H1 (cell line): ENCODE measurements around the gene KDR. TPM values are rescaled to one million over a fixed set of nuclear protein-coding genes. Genes with fewer than 3 reads are reported as not detected.

ENCODE experiments used
- CTCF ChIA-PET: fragments of 300-600 bp; sonication (Branson Sonifier 250); formaldehyde crosslinking; loops from one replicate; lab custom pipeline; 2021; ENCODE audit not compliant: partially characterized antibody; lab: Charles Lee
- POLR2A ChIA-PET: fragments of 300-600 bp; sonication (Branson Sonifier 250); formaldehyde crosslinking; loops from one replicate; lab custom pipeline; 2021; ENCODE audit warnings: inconsistent platforms; ENCODE audit not compliant: partially characterized antibody; lab: Charles Lee
- DNase-seq, 2 experiments: peaks; one replicate each; pipeline versions ENCODE4 v3.0.0 to v3.0.0-alpha.2; 2010 to 2022; ENCODE audit warnings: low spot score in 2 of 2, low read depth in 1 of 2, mixed read lengths in 1 of 2
- FAIRE-seq: peaks from 2 replicates; lab custom pipeline; 2011; peaks lifted over from hg19 to GRCh38; lab: Jason Lieb, UNC
- H2AFZ ChIP-seq: 2 replicates; pipeline ENCODE4 v1.8.1; 2012; ENCODE audit warnings: low read length, inconsistent platforms
- H2AK5ac ChIP-seq: 2 replicates; pipeline ENCODE4 v1.6.1; 2013; ENCODE audit warnings: low read depth, low read length
- H2BK120ac ChIP-seq: replicated peaks from 2 replicates; pipeline ENCODE3; 2013; ENCODE audit warnings: low read depth, low read length, inconsistent platforms
- H2BK12ac ChIP-seq: 2 replicates; pipeline ENCODE4 v1.6.1; 2013; ENCODE audit warnings: low read depth, low read length
- H2BK15ac ChIP-seq: 2 replicates; pipeline ENCODE4 v1.6.1; 2013; ENCODE audit warnings: low read length
- H2BK20ac ChIP-seq: 2 replicates; pipeline ENCODE4 v1.6.1; 2013; ENCODE audit warnings: low read length
- H2BK5ac ChIP-seq: 2 replicates; pipeline ENCODE4 v1.6.1; 2013; ENCODE audit warnings: low read depth, low read length
- H3K14ac ChIP-seq: 2 replicates; pipeline ENCODE4 v1.6.1; 2013; ENCODE audit warnings: inconsistent platforms; ENCODE audit not compliant: insufficient read length
- H3K18ac ChIP-seq: 2 replicates; pipeline ENCODE4 v1.6.1; 2013; ENCODE audit warnings: low read length; ENCODE audit errors: extremely low read depth
- H3K23ac ChIP-seq: 2 replicates; pipeline ENCODE4 v1.6.1; 2013; ENCODE audit warnings: inconsistent platforms; ENCODE audit not compliant: insufficient read length
- H3K23me2 ChIP-seq: 2 replicates; pipeline ENCODE4 v1.6.1; 2013; ENCODE audit warnings: low read depth, low read length
- H3K27ac ChIP-seq: 2 replicates; pipeline ENCODE4 v1.6.1; 2011; ENCODE audit warnings: low read depth, low read length, inconsistent platforms
- H3K27me3 ChIP-seq, 4 experiments: replicated peaks in 1 of 4; 1 replicate in 1 of 4; 2 replicates in 3 of 4; pipeline versions ENCODE4 v1.6.1 to v1.8.1; 2011 to 2013; ENCODE audit warnings: low read length in 3 of 4, mild to moderate bottlenecking in 3 of 4, inconsistent platforms in 2 of 4, mixed read lengths in 2 of 4, moderate library complexity in 1 of 4; ENCODE audit not compliant: control insufficient read depth in 3 of 4, insufficient read depth in 3 of 4; ENCODE audit errors: extremely low read depth in 1 of 4
- H3K36me3 ChIP-seq, 4 experiments: 2 replicates each; pipeline versions ENCODE4 v1.6.1 to v1.8.1; 2011 to 2013; ENCODE audit warnings: mild to moderate bottlenecking in 4 of 4, low read length in 3 of 4, moderate library complexity in 2 of 4, control low read depth in 1 of 4, inconsistent platforms in 1 of 4; ENCODE audit not compliant: insufficient read depth in 4 of 4, control insufficient read depth in 2 of 4
- H3K4ac ChIP-seq: replicated peaks from 2 replicates; pipeline ENCODE3; 2013; ENCODE audit warnings: low read length, low read depth, mixed read lengths, inconsistent platforms; ENCODE audit not compliant: insufficient read length
- H3K4me1 ChIP-seq, 4 experiments: replicated peaks in 1 of 4; 1 replicate in 1 of 4; 2 replicates in 3 of 4; pipeline versions ENCODE4 v1.6.1 to v1.8.1; 2011 to 2013; ENCODE audit warnings: low read length in 3 of 4, inconsistent platforms in 2 of 4, mixed read lengths in 1 of 4; ENCODE audit not compliant: insufficient read depth in 4 of 4, control insufficient read depth in 3 of 4
- H3K4me2 ChIP-seq, 2 experiments: 2 replicates each; pipeline versions ENCODE4 v1.6.1 to v1.8.1; 2011 to 2013; ENCODE audit warnings: low read depth in 2 of 2, low read length in 2 of 2, control low read depth in 1 of 2, inconsistent platforms in 1 of 2, mild to moderate bottlenecking in 1 of 2; ENCODE audit not compliant: insufficient read depth in 1 of 2
- H3K4me3 ChIP-seq, 4 experiments: fragments of 200-600, 300-600 bp in 1 of 4; sonication (generic), shearing (Covaris generic), sonication (Bioruptor Twin) in 1 of 4; 2 replicates each; pipeline versions ENCODE4 v1.5.1 to v1.8.1; 2011 to 2016; ENCODE audit warnings: low read length in 4 of 4, low read depth in 3 of 4, control low read depth in 2 of 4, inconsistent platforms in 2 of 4, mild to moderate bottlenecking in 2 of 4, mixed read lengths in 1 of 4, moderate library complexity in 1 of 4; ENCODE audit not compliant: insufficient read depth in 2 of 4; ENCODE audit errors: extremely low read depth in 1 of 4
- H3K56ac ChIP-seq: replicated peaks from 2 replicates; pipeline ENCODE3; 2013; ENCODE audit warnings: low read depth, mild to moderate bottlenecking, mixed read lengths, low read length, inconsistent platforms; ENCODE audit not compliant: insufficient read length
- H3K79me1 ChIP-seq: 2 replicates; pipeline ENCODE4 v1.6.1; 2013; ENCODE audit warnings: low read depth, low read length, control low read depth
- H3K79me2 ChIP-seq, 2 experiments: 2 replicates each; pipeline versions ENCODE4 v1.6.1 to v1.8.1; 2012 to 2013; ENCODE audit warnings: low read length in 2 of 2, mild to moderate bottlenecking in 2 of 2, inconsistent platforms in 1 of 2; ENCODE audit not compliant: insufficient read depth in 2 of 2, control insufficient read depth in 1 of 2
- H3K9ac ChIP-seq, 4 experiments: replicated peaks in 1 of 4; 1 replicate in 1 of 4; 2 replicates in 3 of 4; pipeline versions ENCODE4 v1.6.1 to v1.8.1; 2011 to 2013; ENCODE audit warnings: low read depth in 3 of 4, low read length in 3 of 4, control low read depth in 2 of 4, mild to moderate bottlenecking in 2 of 4, moderate library complexity in 2 of 4, inconsistent platforms in 1 of 4; ENCODE audit errors: extremely low read depth in 1 of 4
- H3K9me3 ChIP-seq, 2 experiments: 2 replicates each; pipeline versions ENCODE4 v1.6.1 to v1.8.1; 2012 to 2013; ENCODE audit warnings: mild to moderate bottlenecking in 2 of 2, moderate library complexity in 2 of 2, control low read depth in 1 of 2, inconsistent platforms in 1 of 2, low read depth in 1 of 2, low read length in 1 of 2, mixed read lengths in 1 of 2; ENCODE audit not compliant: insufficient read depth in 2 of 2
- H4K20me1 ChIP-seq, 2 experiments: replicated peaks in 1 of 2; 2 replicates each; pipeline versions ENCODE3 to v1.8.1; 2011 to 2013; ENCODE audit warnings: inconsistent platforms in 2 of 2, low read length in 2 of 2, mild to moderate bottlenecking in 1 of 2; ENCODE audit not compliant: insufficient read depth in 2 of 2, control insufficient read depth in 1 of 2
- H4K5ac ChIP-seq: 2 replicates; pipeline ENCODE4 v1.6.1; 2013; ENCODE audit warnings: low read length, low read depth, mixed read lengths, inconsistent platforms; ENCODE audit not compliant: insufficient read length
- H4K8ac ChIP-seq: 2 replicates; pipeline ENCODE4 v1.8.0; 2013; ENCODE audit warnings: mild to moderate bottlenecking, moderate library complexity, low read length, inconsistent platforms; ENCODE audit not compliant: insufficient read depth; ENCODE audit errors: extremely low read depth
- H4K91ac ChIP-seq: replicated peaks from 2 replicates; pipeline ENCODE3; 2013; ENCODE audit warnings: low read length, mixed read lengths, inconsistent platforms; ENCODE audit not compliant: insufficient read length
- ASH2L ChIP-seq: fragments of 200-600, 300-600 bp; sonication (generic); IDR thresholded peaks from one replicate; pipeline ENCODE4 v1.7.1; 2017; ENCODE audit warnings: low read length
- CHD2 ChIP-seq: IDR thresholded peaks from 2 replicates; pipeline ENCODE4 v1.6.1; 2012; ENCODE audit warnings: low read length, improper control_type of control experiment
- E2F6 ChIP-seq: IDR thresholded peaks from 2 replicates; pipeline ENCODE4 v1.6.1; 2012; ENCODE audit warnings: inconsistent platforms
- EP300 ChIP-seq, 2 experiments: IDR thresholded peaks; 1 replicate in 1 of 2; 2 replicates in 1 of 2; pipeline ENCODE4 v1.6.1; 2011 to 2012; ENCODE audit warnings: low read depth in 2 of 2, low read length in 2 of 2, mild to moderate bottlenecking in 2 of 2, borderline replicate concordance in 1 of 2, inconsistent platforms in 1 of 2, moderate library complexity in 1 of 2
- FOSL1 ChIP-seq: IDR thresholded peaks from 2 replicates; pipeline ENCODE4 v1.6.1; 2011; ENCODE audit warnings: mild to moderate bottlenecking, low read depth, low read length, moderate library complexity; ENCODE audit not compliant: insufficient read depth
- HDAC6 ChIP-seq: IDR thresholded peaks from one replicate; pipeline ENCODE4 v1.7.1; 2012; ENCODE audit warnings: low read depth, mild to moderate bottlenecking, inconsistent platforms, low read length, moderate library complexity
- KDM4A ChIP-seq: IDR thresholded peaks from one replicate; pipeline ENCODE4 v1.7.1; 2012; ENCODE audit warnings: low read depth, mild to moderate bottlenecking, moderate library complexity, low read length, inconsistent platforms; ENCODE audit not compliant: severe bottlenecking
- NRF1 ChIP-seq: IDR thresholded peaks from 2 replicates; pipeline ENCODE4 v1.6.1; 2011; ENCODE audit warnings: mild to moderate bottlenecking, low read depth, low read length, improper control_type of control experiment
- POU5F1 ChIP-seq: IDR thresholded peaks from 2 replicates; pipeline ENCODE4 v1.6.1; 2011; ENCODE audit warnings: low read depth, mild to moderate bottlenecking, low read length, moderate library complexity
- RFX5 ChIP-seq: IDR thresholded peaks from 2 replicates; pipeline ENCODE4 v1.6.1; 2011; ENCODE audit warnings: low read depth, low read length, improper control_type of control experiment, borderline replicate concordance
- SIRT6 ChIP-seq: IDR thresholded peaks from one replicate; pipeline ENCODE4 v1.7.1; 2012; ENCODE audit warnings: low read length, inconsistent platforms
- SIX5 ChIP-seq: IDR thresholded peaks from 2 replicates; pipeline ENCODE4 v1.6.1; 2011; ENCODE audit warnings: mild to moderate bottlenecking, low read depth, low read length
- SP2 ChIP-seq: IDR thresholded peaks from 2 replicates; pipeline ENCODE4 v1.6.1; 2012; ENCODE audit warnings: mild to moderate bottlenecking, low read length, inconsistent platforms
- TAF1 ChIP-seq: IDR thresholded peaks from 2 replicates; pipeline ENCODE4 v1.6.1; 2011; ENCODE audit warnings: mild to moderate bottlenecking, low read depth, low read length
- WGBS, 2 experiments: shearing (Covaris generic) in 1 of 2; methylation state at CpG; one replicate each; pipeline versions ENCODE4 v1.1.6 to v1.1.7; 2013 to 2015; ENCODE audit warnings: low lambda C conversion rate in 2 of 2, mixed read lengths in 2 of 2, inconsistent platforms in 1 of 2, low coverage in 1 of 2, missing lambda C conversion rate in 1 of 2; ENCODE audit not compliant: insufficient replicate concordance in 2 of 2, insufficient coverage in 1 of 2, insufficient read length in 1 of 2; ENCODE audit errors: extremely low coverage in 1 of 2, missing lambda C conversion rate in 1 of 2; 5-methylcytosine and 5-hydroxymethylcytosine counted together
- polyA plus RNA-seq, 7 experiments: library from polyadenylated mRNA; depleted of rRNA in 3 of 7; stranded (reverse) in 5 of 7; unstranded in 2 of 7; fragments of >200 nt in 5 of 7; fragments of 200-250 nt in 2 of 7; gene quantifications; 1 replicate in 5 of 7; 2 replicates in 1 of 7; 4 replicates in 1 of 7; pipeline versions ENCODE4 v1.2.1 to v1.2.3, GENCODE V29; 2011 to 2013; ENCODE audit warnings: missing spikeins in 2 of 7, mixed read lengths in 2 of 7
- total RNA-seq: library from RNA; stranded (reverse); fragmentation: NEBNext Ultra II Directional; extraction: Animal tissue kit (Norgen Biotek cat#: 25700); gene quantifications from 2 replicates; pipeline ENCODE4 v1.2.1, GENCODE V29; 2021

The KDR gene
- total and polyA plus RNA-seq, 2 of the 8 experiments (the other 6 are each of a cell fraction or from before 2014, with no cell fraction given), result 69.3 to 106 TPM

GRCh38 chr4:55121246-55121645 is 4.1 kb downstream of the KDR start:
- FAIRE-seq (peak; percentile 57), DNase-seq (no peak)
- Histone ChIP-seq H3K14ac (no peak overlapping the region), H3K27me3 (peaks cover 0 to 6% (median 0%) of the 10 kb centered on the region in 4 experiments; a peak in 3 of 7 replicates), H3K27ac (no peak overlapping the region), H3K4ac (no peak overlapping the region), H3K79me1 (peaks cover 3% of the 10 kb centered on the region; the same call in 1 of the 2 replicates), H3K9me3 (no peaks in the 10 kb centered on the region), H3K4me3 (peak overlapping the region in 1 of 4 experiments; percentile 84; a peak in 2 of 8 replicates), H3K36me3 (peaks cover 2 to 34% (median 13%) of the 10 kb centered on the region in 4 experiments; a peak in 5 of 8 replicates), H4K5ac (no peak overlapping the region), H3K23ac (no peak overlapping the region), H3K9ac (no peak overlapping the region), H3K18ac (no peak overlapping the region), H2BK120ac (no peak overlapping the region), H4K8ac (no peak overlapping the region), H2BK20ac (no peak overlapping the region), H2BK12ac (no peak overlapping the region), H4K20me1 (peaks cover 7 to 17% of the 10 kb centered on the region in 2 experiments), H2BK5ac (no peak overlapping the region), H3K79me2 (peaks cover 13 to 89% of the 10 kb centered on the region in 2 experiments), H2AFZ (no peak overlapping the region), H2BK15ac (no peak overlapping the region), H3K4me2 (peak overlapping the region in 1 of 2 experiments; percentile 26; a peak in 1 of 4 replicates), H2AK5ac (no peak overlapping the region), H3K56ac (no peak overlapping the region), H4K91ac (no peak overlapping the region), H3K4me1 (peaks cover 4 to 11% (median 5%) of the 10 kb centered on the region in 4 experiments; a peak in 4 of 7 replicates), H3K23me2 (peaks cover 12% of the 10 kb centered on the region)
- ChIA-PET CTCF (interaction anchor here (0.6 to 1.0 kb wide), 2 partner anchors 13 to 200 kb away, joined by 3 read pairs; no protein-coding TSS in a partner anchor), POLR2A (no interaction called here)
- 87% methylated on average over 4 of the region's 4 CpGs; no CpG with 5 or more reads in 1 of the 2 experiments for WGBS, 2 experiments
- TF ChIP-seq RFX5, result no peak
- TF ChIP-seq POU5F1, result no peak
- TF ChIP-seq NRF1, result no peak
- no peak for TF ChIP-seq EP300 (IDR thresholded peaks at IDR 0.05; ENCODE audit: borderline replicate concordance in 1 of 2, low read depth in 2 of 2, low read length in 2 of 2)
- no peak for TF ChIP-seq E2F6
- no peak for TF ChIP-seq TAF1
- no peak for TF ChIP-seq KDM4A
- no peak for TF ChIP-seq CHD2
- TF ChIP-seq HDAC6, result no peak
- no peak for TF ChIP-seq SIX5
- TF ChIP-seq SIRT6, result no peak
- TF ChIP-seq SP2, result no peak
- TF ChIP-seq ASH2L, result no peak
- TF ChIP-seq FOSL1, result no peak
